ENCODE measurements around the gene TSPEAR. TPM values are rescaled to one million over a fixed set of nuclear protein-coding genes. Genes with fewer than 3 reads are reported as not detected.

Gene TSPEAR
- total and polyA plus RNA-seq, 4 experiments from 2014 or later, result 0.07 TPM; not detected in 3

DNA sequence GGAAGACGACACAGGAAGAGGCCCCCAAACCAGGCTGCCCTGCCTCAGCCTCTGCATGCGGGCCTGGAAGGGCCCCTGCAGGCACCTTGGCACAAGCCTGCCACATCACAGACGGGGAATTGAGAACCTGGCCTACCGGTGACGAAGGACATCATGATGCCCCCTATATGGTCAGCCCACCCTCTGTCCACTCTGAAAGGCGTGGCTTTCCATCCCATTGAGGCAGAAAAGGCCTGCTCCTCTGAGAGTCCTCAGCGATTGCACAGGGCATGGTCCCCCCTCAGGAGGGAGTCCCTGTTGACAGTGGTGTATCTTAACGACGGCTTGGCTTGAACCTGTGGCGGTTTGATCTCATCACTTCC, 182.8 kb downstream of the TSPEAR start:
- H3K27ac ChIP-seq (ENCODE audit: low read depth, low read length), result no peak overlapping the region
- peaks cover 0 to 2% of the 10 kb centered on the region in 2 donors for H3K27me3 Mint-ChIP-seq
- H3K27ac Mint-ChIP-seq, result no peak overlapping the region
- no peak for DNase-seq
- no peaks in the 10 kb centered on the region for H3K36me3 ChIP-seq (ENCODE audit: insufficient read depth, low read length)
- POLR2A ChIA-PET (ENCODE audit: partially characterized antibody), result no interaction called here
- intact Hi-C loops (cut with micrococcal nuclease), result no loop called here
- H3K4me1 ChIP-seq (ENCODE audit: insufficient read depth, low read length), result no peaks in the 10 kb centered on the region
- H3K4me3 ChIP-seq (ENCODE audit: low read length in 2 of 2), result no peak overlapping the region
- no peaks in the 10 kb centered on the region for H3K9me3 ChIP-seq (ENCODE audit: control insufficient read depth in 1 of 2, low read length in 2 of 2)
- no peaks in the 10 kb centered on the region for H3K9me3 Mint-ChIP-seq
- H3K36me3 Mint-ChIP-seq, result no peaks in the 10 kb centered on the region
- no peaks in the 10 kb centered on the region for H3K27me3 ChIP-seq (ENCODE audit: insufficient read depth, low read length)
- CTCF ChIA-PET (ENCODE audit: partially characterized antibody), result no interaction called here
- H3K4me1 Mint-ChIP-seq, result peaks cover 0 to 4% (median 0%) of the 10 kb centered on the region in 4 donors
- H3K4me3 Mint-ChIP-seq, result no peak overlapping the region

DNA sequence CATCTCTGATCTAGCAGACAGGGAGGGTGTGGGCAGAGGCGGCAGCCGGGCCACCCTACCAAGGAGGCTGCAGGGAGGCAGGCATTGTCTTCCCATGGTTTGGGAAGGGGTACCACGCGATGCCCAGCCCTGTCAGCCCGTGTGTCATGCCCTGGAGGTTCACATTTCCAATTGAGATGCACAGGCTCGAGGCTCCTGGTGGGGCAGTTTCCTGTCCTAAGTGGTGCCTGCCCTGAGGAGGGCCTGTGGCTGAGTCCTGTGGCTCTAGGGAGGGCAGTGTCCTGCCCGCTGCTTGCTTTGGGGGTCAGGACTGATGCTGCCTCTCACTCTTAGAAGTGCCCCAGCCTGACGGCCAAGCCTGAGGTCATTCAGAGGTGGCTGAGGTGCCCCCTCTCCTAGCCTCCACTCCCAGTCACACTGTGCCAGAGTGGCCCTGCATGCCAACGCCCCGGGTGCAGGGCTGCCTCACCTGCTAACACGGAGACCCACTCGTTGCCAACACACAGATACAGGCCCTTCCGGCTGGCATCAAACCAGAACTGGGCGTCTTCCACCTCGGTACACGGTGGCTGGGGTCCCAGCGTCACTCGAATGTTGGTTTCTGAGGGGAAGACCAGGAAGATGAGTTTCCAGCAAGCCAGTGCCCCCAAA, 183.3 kb downstream of the TSPEAR start:
- Mint-ChIP-seq H3K27me3 (peaks cover 0 to 2% of the 10 kb centered on the region in 2 donors), H3K4me3 (no peak overlapping the region), H3K9me3 (no peaks in the 10 kb centered on the region), H3K27ac (peak overlapping the region in 1 of 7 donors; percentile 29), H3K36me3 (no peaks in the 10 kb centered on the region), H3K4me1 (peaks cover 0 to 4% (median 0%) of the 10 kb centered on the region in 4 donors)
- no peaks in the 10 kb centered on the region for H3K4me1 ChIP-seq (ENCODE audit: insufficient read depth, low read length)
- ChIA-PET CTCF (ENCODE audit: partially characterized antibody) (no interaction called here), POLR2A (ENCODE audit: partially characterized antibody) (no interaction called here)
- no peak for DNase-seq
- no peaks in the 10 kb centered on the region for H3K9me3 ChIP-seq (ENCODE audit: control insufficient read depth in 1 of 2, low read length in 2 of 2)
- no peak overlapping the region for H3K27ac ChIP-seq (ENCODE audit: low read depth, low read length)
- no peaks in the 10 kb centered on the region for H3K36me3 ChIP-seq (ENCODE audit: insufficient read depth, low read length)
- intact Hi-C loops (cut with micrococcal nuclease), result no loop called here
- no peak overlapping the region for H3K4me3 ChIP-seq (ENCODE audit: low read length in 2 of 2)
- no peaks in the 10 kb centered on the region for H3K27me3 ChIP-seq (ENCODE audit: insufficient read depth, low read length)

DNA sequence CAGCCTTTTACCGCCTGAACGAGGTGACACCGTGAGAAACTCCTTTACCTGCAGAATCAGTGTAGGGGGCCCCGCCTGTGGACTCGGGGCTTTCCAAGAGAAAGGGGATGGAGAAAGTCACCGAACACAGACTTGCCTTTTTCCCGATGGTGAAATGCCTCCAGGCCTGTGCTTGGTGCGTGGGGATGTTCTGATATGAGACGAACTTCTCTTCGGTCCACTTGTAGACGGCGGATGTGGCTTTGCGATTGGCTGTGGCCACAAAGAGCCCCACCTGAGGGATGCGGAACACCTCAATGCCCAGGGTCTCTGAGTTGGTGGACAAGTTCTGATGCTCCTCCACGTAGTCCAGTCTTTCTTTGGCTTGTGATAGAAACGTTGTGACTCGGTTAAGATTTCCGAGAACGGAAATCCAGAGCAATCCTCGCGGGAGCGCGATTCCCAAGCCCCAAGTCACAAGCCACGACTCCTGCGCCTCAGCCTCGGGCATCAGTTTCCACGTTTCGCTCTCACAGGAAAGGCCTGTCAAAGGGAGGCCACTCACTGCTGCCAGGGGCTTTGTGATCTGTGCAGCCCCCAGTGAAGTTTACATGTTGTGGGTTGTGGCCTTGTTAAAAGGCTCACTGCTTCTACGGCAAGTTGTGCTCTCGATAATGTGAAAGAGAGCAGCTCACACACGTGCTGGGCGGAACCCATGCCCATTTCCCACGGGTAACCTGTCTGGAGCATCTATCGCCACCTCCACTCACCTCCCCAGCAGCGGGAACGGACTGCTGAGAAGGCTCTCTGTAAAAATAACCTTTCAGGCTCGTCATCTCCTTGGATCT, 184.0 kb downstream of the TSPEAR start:
- ChIA-PET POLR2A (ENCODE audit: partially characterized antibody) (interaction anchor here (0.5 kb wide), 1 partner anchor 24 kb away, joined by 3 read pairs; no protein-coding TSS in a partner anchor), CTCF (ENCODE audit: partially characterized antibody) (interaction anchor here (1.3 kb wide), 1 partner anchor 17 kb away, joined by 5 read pairs; no protein-coding TSS in a partner anchor)
- Mint-ChIP-seq H3K36me3 (no peaks in the 10 kb centered on the region), H3K27me3 (peaks cover 0 to 2% of the 10 kb centered on the region in 2 donors), H3K27ac (no peak overlapping the region), H3K9me3 (no peaks in the 10 kb centered on the region), H3K4me1 (peaks cover 0 to 4% (median 0%) of the 10 kb centered on the region in 4 donors), H3K4me3 (no peak overlapping the region)
- intact Hi-C loops (cut with micrococcal nuclease), result no loop called here
- DNase-seq, result no peak
- H3K36me3 ChIP-seq (ENCODE audit: insufficient read depth, low read length), result no peaks in the 10 kb centered on the region
- H3K9me3 ChIP-seq (ENCODE audit: control insufficient read depth in 1 of 2, low read length in 2 of 2), result no peaks in the 10 kb centered on the region
- no peak overlapping the region for H3K27ac ChIP-seq (ENCODE audit: low read depth, low read length)
- no peak overlapping the region for H3K4me3 ChIP-seq (ENCODE audit: low read length in 2 of 2)
- H3K4me1 ChIP-seq (ENCODE audit: insufficient read depth, low read length), result no peaks in the 10 kb centered on the region
- no peaks in the 10 kb centered on the region for H3K27me3 ChIP-seq (ENCODE audit: insufficient read depth, low read length)

DNA sequence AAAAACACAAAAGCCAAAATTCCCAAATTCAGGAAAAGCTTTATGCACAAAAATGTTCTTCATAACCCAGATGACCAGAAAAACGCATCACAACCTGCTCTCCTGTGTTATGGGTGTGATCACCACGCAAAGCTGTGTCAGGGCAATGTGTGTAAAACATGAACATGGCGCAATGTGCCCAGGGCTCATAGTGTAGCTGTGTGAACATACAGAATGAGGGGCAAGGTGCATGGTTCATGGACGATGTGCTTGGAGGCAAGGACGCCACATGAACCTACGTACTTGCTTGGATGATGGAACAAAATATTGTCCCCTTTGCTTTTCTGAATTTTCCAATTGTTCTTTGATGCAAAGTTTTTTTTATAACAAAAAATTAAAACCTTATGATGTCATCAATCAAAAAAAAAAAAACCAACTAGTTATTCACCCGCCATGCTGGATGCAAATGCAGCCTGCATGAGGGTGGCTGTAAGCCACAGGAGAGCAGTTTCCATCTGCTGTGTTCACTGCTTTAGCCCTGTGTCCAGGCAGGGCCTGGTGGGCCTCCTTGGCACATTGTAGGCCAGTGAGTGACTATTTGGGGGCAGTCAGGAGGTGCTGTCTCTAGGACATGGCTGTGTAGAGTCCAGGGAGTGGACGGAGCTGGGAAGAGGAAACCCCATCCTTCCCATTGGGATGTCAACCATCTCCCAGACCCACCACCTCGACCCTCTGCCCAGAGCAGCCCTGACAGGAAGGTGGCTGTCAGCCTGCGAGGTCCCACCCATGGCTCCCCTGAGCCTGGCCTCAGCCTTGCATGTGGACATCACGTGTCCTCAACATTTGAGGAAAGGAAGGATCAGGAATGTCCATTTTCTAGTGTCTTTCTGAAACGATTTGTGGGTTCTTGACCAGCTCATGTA, 185.0 kb downstream of the TSPEAR start:
- Mint-ChIP-seq H3K4me1 (peaks cover 0 to 4% (median 0%) of the 10 kb centered on the region in 4 donors), H3K9me3 (no peaks in the 10 kb centered on the region), H3K27ac (peak overlapping the region in 1 of 7 donors; percentile 22), H3K36me3 (no peaks in the 10 kb centered on the region), H3K27me3 (peaks cover 0 to 2% of the 10 kb centered on the region in 2 donors), H3K4me3 (no peak overlapping the region)
- no peak for DNase-seq
- intact Hi-C loops (cut with micrococcal nuclease), result no loop called here
- no peaks in the 10 kb centered on the region for H3K27me3 ChIP-seq (ENCODE audit: insufficient read depth, low read length)
- H3K9me3 ChIP-seq (ENCODE audit: control insufficient read depth in 1 of 2, low read length in 2 of 2), result no peaks in the 10 kb centered on the region
- ChIA-PET POLR2A (ENCODE audit: partially characterized antibody) (interaction anchor here (1.3 kb wide), 1 partner anchor 131 kb away, joined by 3 read pairs; the partner anchor contains the start of gene KRTAP12-3), CTCF (ENCODE audit: partially characterized antibody) (interaction anchor here (1.3 kb wide), 1 partner anchor 16 kb away, joined by 5 read pairs; no protein-coding TSS in a partner anchor)
- H3K4me1 ChIP-seq (ENCODE audit: insufficient read depth, low read length), result no peaks in the 10 kb centered on the region
- H3K4me3 ChIP-seq (ENCODE audit: low read length in 2 of 2), result no peak overlapping the region
- no peak overlapping the region for H3K27ac ChIP-seq (ENCODE audit: low read depth, low read length)
- no peaks in the 10 kb centered on the region for H3K36me3 ChIP-seq (ENCODE audit: insufficient read depth, low read length)

DNA sequence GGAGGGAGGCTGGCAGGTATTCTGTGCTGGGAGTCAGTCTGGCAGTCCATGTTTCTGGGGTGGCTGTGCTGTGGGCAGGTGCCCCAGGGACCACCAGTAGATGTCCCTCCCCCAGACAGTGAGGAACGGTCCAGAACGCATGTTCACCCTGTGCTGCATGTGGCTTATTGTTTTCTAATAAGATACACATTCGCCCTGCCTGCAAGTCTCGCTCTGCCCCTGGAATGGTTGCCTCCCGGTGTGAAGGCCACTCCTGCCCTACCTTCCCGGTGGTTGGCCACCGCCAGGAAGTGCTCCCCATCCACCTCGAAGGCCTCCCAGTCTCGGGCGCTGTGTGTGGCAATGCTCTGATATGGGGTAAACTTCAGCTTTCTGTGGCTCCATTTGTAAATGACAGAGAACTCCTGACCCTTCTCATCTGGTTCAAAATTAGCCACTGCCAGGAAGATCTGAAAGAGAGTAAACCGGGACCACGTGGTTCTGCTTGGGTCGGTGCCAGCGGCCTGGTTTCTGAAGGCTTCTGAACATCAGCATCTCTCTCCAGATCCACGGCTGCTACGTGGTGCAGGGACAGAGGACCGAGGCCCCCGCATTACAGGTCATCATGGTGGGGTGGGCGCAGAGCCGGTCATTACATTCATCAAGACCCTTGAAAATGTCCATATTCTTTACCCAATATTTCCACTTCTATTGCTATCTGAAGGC, 185.8 kb downstream of the TSPEAR start:
- Histone ChIP-seq H3K9me3 (ENCODE audit: control insufficient read depth in 1 of 2, low read length in 2 of 2) (no peaks in the 10 kb centered on the region), H3K4me3 (ENCODE audit: low read length in 2 of 2) (no peak overlapping the region), H3K36me3 (ENCODE audit: insufficient read depth, low read length) (no peaks in the 10 kb centered on the region), H3K27me3 (ENCODE audit: insufficient read depth, low read length) (no peaks in the 10 kb centered on the region), H3K4me1 (ENCODE audit: insufficient read depth, low read length) (no peaks in the 10 kb centered on the region), H3K27ac (ENCODE audit: low read depth, low read length) (no peak overlapping the region)
- Mint-ChIP-seq H3K4me3 (no peak overlapping the region), H3K36me3 (no peaks in the 10 kb centered on the region), H3K9me3 (no peaks in the 10 kb centered on the region), H3K27ac (peak overlapping the region in 1 of 7 donors; percentile 22), H3K27me3 (peaks cover 0 to 2% of the 10 kb centered on the region in 2 donors), H3K4me1 (peaks cover 0 to 4% (median 0%) of the 10 kb centered on the region in 4 donors)
- CTCF ChIA-PET (ENCODE audit: partially characterized antibody), result no interaction called here
- intact Hi-C loops (cut with micrococcal nuclease), result no loop called here
- POLR2A ChIA-PET (ENCODE audit: partially characterized antibody), result interaction anchor here (1.3 kb wide), 1 partner anchor 132 kb away, joined by 3 read pairs; the partner anchor contains the start of gene KRTAP12-3
- DNase-seq, result no peak

DNA sequence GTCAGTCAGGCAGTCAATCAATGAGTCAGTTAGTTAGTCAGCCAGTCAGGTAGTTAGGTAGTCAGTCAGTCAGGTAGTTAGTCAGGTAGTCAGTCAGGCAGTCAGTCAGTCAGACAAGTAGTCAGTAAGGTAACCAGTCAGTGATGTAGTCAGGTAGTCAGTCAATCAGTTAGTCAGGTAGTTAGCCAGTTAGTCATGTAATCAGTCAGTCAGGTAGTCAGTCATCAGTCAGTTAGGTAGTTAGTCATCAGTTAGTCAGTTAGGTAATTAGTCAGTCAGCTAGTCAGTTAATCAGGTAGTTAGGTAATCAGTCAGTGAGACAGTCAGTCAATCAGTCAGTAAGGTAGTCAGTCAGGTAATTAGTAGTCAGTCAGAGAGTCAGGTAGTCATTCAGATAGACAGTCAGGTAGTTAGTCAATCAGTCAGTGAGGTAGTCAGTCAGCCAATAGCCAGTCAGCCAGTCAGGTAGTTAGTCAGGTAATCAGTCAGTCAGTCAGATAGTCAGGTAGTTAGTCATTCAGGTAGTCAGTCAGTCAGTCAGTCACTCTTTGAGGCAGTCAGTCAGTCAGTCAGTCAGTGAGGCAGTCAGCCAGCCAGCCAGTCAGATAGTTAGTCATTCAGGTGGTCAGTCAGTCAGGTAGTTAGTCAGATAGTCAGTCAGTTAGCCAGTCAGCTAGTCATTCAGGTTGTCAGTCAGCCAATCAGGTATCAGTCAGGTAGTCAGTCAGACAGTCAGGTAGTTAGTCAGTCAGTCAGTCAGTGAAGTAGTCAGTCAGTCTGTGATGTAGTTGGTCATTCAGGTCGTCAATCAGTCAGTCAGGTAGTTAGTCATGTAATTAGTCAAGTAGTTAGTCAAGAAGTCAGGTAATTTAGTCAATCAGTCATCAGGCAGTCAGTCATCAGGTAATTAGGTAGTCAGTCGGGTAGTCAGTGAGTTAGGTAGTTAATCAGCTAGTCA, 186.7 kb downstream of the TSPEAR start:
- DNase-seq, result no peak
- Mint-ChIP-seq H3K27ac (no peak overlapping the region), H3K4me3 (no peak overlapping the region), H3K4me1 (no peaks in the 10 kb centered on the region), H3K36me3 (no peaks in the 10 kb centered on the region), H3K9me3 (no peaks in the 10 kb centered on the region), H3K27me3 (no peaks in the 10 kb centered on the region)
- H3K27me3 ChIP-seq (ENCODE audit: insufficient read depth, low read length), result no peaks in the 10 kb centered on the region
- intact Hi-C loops (cut with micrococcal nuclease), result no loop called here
- POLR2A ChIA-PET (ENCODE audit: partially characterized antibody), result interaction anchor here (0.7 to 1.3 kb wide), 2 partner anchors 23 to 133 kb away, joined by 3 read pairs; partner anchors contain the start of gene KRTAP12-3
- CTCF ChIA-PET (ENCODE audit: partially characterized antibody), result no interaction called here
- no peaks in the 10 kb centered on the region for H3K36me3 ChIP-seq (ENCODE audit: insufficient read depth, low read length)
- H3K9me3 ChIP-seq (ENCODE audit: control insufficient read depth in 1 of 2, low read length in 2 of 2), result no peaks in the 10 kb centered on the region
- H3K4me3 ChIP-seq (ENCODE audit: low read length in 2 of 2), result no peak overlapping the region
- no peaks in the 10 kb centered on the region for H3K4me1 ChIP-seq (ENCODE audit: insufficient read depth, low read length)
- no peak overlapping the region for H3K27ac ChIP-seq (ENCODE audit: low read depth, low read length)

All from CD4-positive, alpha-beta memory T cell (primary cell).